KOPT-K1 (cell line): ENCODE results near the gene FOXI1.
"Not testable (repeated sequence)": the region's sequence is repeated elsewhere in the genome, so short reads cannot be mapped to it uniquely, and the experiment has no call there.

Experiments used
- H3K27ac ChIP-seq: fragments of 200-600 bp; sonication (generic); 2 replicates; pipeline ENCODE4 v1.5.1; 2016; ENCODE audit warnings: antibody characterized with exemption, mild to moderate bottlenecking, low read depth, low read length; ENCODE audit not compliant: poor library complexity, severe bottlenecking
- H3K36me3 ChIP-seq: fragments of 200-600 bp; sonication (generic); 2 replicates; pipeline ENCODE4 v1.5.1; 2017; ENCODE audit warnings: antibody characterized with exemption, mild to moderate bottlenecking, low read length, moderate library complexity; ENCODE audit not compliant: insufficient read depth
- H3K9me3 ChIP-seq: fragments of 200-600 bp; sonication (generic); 2 replicates; pipeline ENCODE4 v1.5.1; 2017; ENCODE audit warnings: antibody characterized with exemption, low read length, mild to moderate bottlenecking; ENCODE audit not compliant: insufficient read depth, poor library complexity, severe bottlenecking

Gene FOXI1

GRCh38 chr5:170078931-170079330 lies 26.8 kb upstream of the FOXI1 start:
- no peak overlapping the region for H3K27ac ChIP-seq
- no peaks in the 10 kb centered on the region for H3K9me3 ChIP-seq
- H3K36me3 ChIP-seq, result peaks cover 99% of the 10 kb centered on the region

- peaks cover 100% of the 10 kb centered on the region for H3K36me3 ChIP-seq
- H3K27ac ChIP-seq, result no peak overlapping the region
- no peaks in the 10 kb centered on the region for H3K9me3 ChIP-seq
These were observed 25.5 kb upstream of the FOXI1 start for GRCh38 chr5:170080217-170080616.

GRCh38 chr5:170080786-170081445 lies 24.8 kb upstream of the FOXI1 start:
- Histone ChIP-seq H3K36me3 (peaks cover 100% of the 10 kb centered on the region), H3K9me3 (no peaks in the 10 kb centered on the region), H3K27ac (no peak overlapping the region)

- Histone ChIP-seq H3K36me3 (peaks cover 97% of the 10 kb centered on the region), H3K27ac (no peak overlapping the region)
These were observed 24.1 kb upstream of the FOXI1 start for GRCh38 chr5:170081616-170082015.

GRCh38 chr5:170082701-170083100 lies 23.0 kb upstream of the FOXI1 start:
- Histone ChIP-seq H3K27ac (no peak overlapping the region), H3K36me3 (peaks cover 97% of the 10 kb centered on the region), H3K9me3 (no peaks in the 10 kb centered on the region)

More at GRCh38 chr5:170081616-170082015, 24.1 kb upstream of the FOXI1 start:
- no peaks in the 10 kb centered on the region for H3K9me3 ChIP-seq

- H3K27ac ChIP-seq, result no peak overlapping the region
- H3K36me3 ChIP-seq, result peaks cover 63% of the 10 kb centered on the region
- H3K9me3 ChIP-seq, result no peaks in the 10 kb centered on the region
These were observed 18.4 kb upstream of the FOXI1 start for GRCh38 chr5:170087168-170087817.

GRCh38 chr5:170092455-170093101 lies 13.1 kb upstream of the FOXI1 start:
- Histone ChIP-seq H3K9me3 (no peaks in the 10 kb centered on the region), H3K27ac (no peak overlapping the region), H3K36me3 (peaks cover 13% of the 10 kb centered on the region; the same call in 1 of the 2 replicates)

GRCh38 chr5:170094329-170094728 lies 11.4 kb upstream of the FOXI1 start:
- not testable (repeated sequence) for H3K36me3 ChIP-seq, H3K9me3 ChIP-seq, H3K27ac ChIP-seq

GRCh38 chr5:170095646-170096045 lies 10.1 kb upstream of the FOXI1 start:
- Histone ChIP-seq H3K9me3 (no peaks in the 10 kb centered on the region), H3K27ac (no peak overlapping the region), H3K36me3 (no peaks in the 10 kb centered on the region)

GRCh38 chr5:170097934-170098333 lies 7.8 kb upstream of the FOXI1 start:
- Histone ChIP-seq H3K36me3 (no peaks in the 10 kb centered on the region), H3K9me3 (no peaks in the 10 kb centered on the region), H3K27ac (no peak overlapping the region)

GRCh38 chr5:170100066-170100943 lies 5.4 kb upstream of the FOXI1 start:
- no peak overlapping the region for H3K27ac ChIP-seq
- H3K9me3 ChIP-seq, result no peaks in the 10 kb centered on the region
- H3K36me3 ChIP-seq, result no peaks in the 10 kb centered on the region

GRCh38 chr5:170103447-170103846 lies 2.2 kb upstream of the FOXI1 start:
- Histone ChIP-seq H3K9me3 (no peaks in the 10 kb centered on the region), H3K27ac (no peak overlapping the region), H3K36me3 (no peaks in the 10 kb centered on the region)

- H3K9me3 ChIP-seq, result no peaks in the 10 kb centered on the region
- no peak overlapping the region for H3K27ac ChIP-seq
- no peaks in the 10 kb centered on the region for H3K36me3 ChIP-seq
These were observed 1.4 kb upstream of the FOXI1 start for GRCh38 chr5:170104299-170104698.

GRCh38 chr5:170104710-170105109 lies 987 bp upstream of the FOXI1 start:
- Histone ChIP-seq H3K27ac (no peak overlapping the region), H3K36me3 (no peaks in the 10 kb centered on the region), H3K9me3 (no peaks in the 10 kb centered on the region)

- no peak overlapping the region for H3K27ac ChIP-seq
- no peaks in the 10 kb centered on the region for H3K9me3 ChIP-seq
- no peaks in the 10 kb centered on the region for H3K36me3 ChIP-seq
These were observed 2.0 kb downstream of the FOXI1 start for GRCh38 chr5:170107674-170108073.
